SK-N-SH (cell line): ENCODE results near the gene STKLD1. TPM values are rescaled to one million over a fixed set of nuclear protein-coding genes. Genes with fewer than 3 reads are reported as not detected.

Experiments
- CTCF ChIA-PET: fragments of 300-600, 350-600 bp; formaldehyde crosslinking; extraction: SDS; loops from one replicate; lab custom pipeline; 2021; lab: Yijun Ruan, JAX
- POLR2A ChIA-PET: fragments of 350-600 bp; sonication (Branson Sonifier 250); formaldehyde crosslinking; extraction: SDS; loops from one replicate; lab custom pipeline; 2020; ENCODE audit warnings: antibody characterized with exemption, inconsistent platforms; lab: Yijun Ruan, JAX
- DNase-seq: peaks from one replicate; pipeline ENCODE4 v3.0.0; 2012
- H2AFZ ChIP-seq: fragments of 200-600 bp; sonication (generic); 2 replicates; pipeline ENCODE4 v1.8.1; 2016; ENCODE audit warnings: antibody characterized with exemption, mild to moderate bottlenecking, low read depth
- H3F3A ChIP-seq: fragments of 200-600 bp; sonication (generic); replicated peaks from 2 replicates; pipeline ENCODE3; 2016; ENCODE audit warnings: antibody characterized with exemption, mild to moderate bottlenecking; ENCODE audit not compliant: insufficient read depth
- H3K27ac ChIP-seq, 2 experiments: fragments of 200-500 bp in 1 of 2; fragments of 200-600 bp in 1 of 2; sonication (Bioruptor generic) in 1 of 2; sonication (generic), shearing (Covaris generic) in 1 of 2; 2 replicates each; pipeline versions ENCODE4 v1.5.1 to v1.6.1; 2014 to 2016; ENCODE audit warnings: low read depth in 2 of 2, inconsistent platforms in 1 of 2, low read length in 1 of 2, mild to moderate bottlenecking in 1 of 2, mixed read lengths in 1 of 2
- H3K27me3 ChIP-seq: fragments of 200-600 bp; sonication (generic), shearing (Covaris generic); 2 replicates; pipeline ENCODE4 v1.6.1; 2016; ENCODE audit warnings: mixed run types; ENCODE audit not compliant: insufficient read depth
- H3K36me3 ChIP-seq, 2 experiments: fragments of 200-500 bp in 1 of 2; fragments of 200-600 bp in 1 of 2; sonication (Bioruptor generic) in 1 of 2; sonication (generic) in 1 of 2; replicated peaks in 1 of 2; 2 replicates each; pipeline versions ENCODE3 to v1.5.1; 2014 to 2016; ENCODE audit warnings: low read length in 1 of 2, mild to moderate bottlenecking in 1 of 2; ENCODE audit not compliant: insufficient read depth in 2 of 2, control insufficient read depth in 1 of 2
- H3K4me1 ChIP-seq, 2 experiments: fragments of 200-500 bp in 1 of 2; fragments of 200-600 bp in 1 of 2; sonication (Bioruptor generic) in 1 of 2; sonication (generic), shearing (Covaris generic) in 1 of 2; 2 replicates each; pipeline versions ENCODE4 v1.5.1 to v1.6.1; 2014 to 2016; ENCODE audit warnings: low read depth in 1 of 2, low read length in 1 of 2, mixed run types in 1 of 2; ENCODE audit not compliant: insufficient read depth in 2 of 2, control insufficient read depth in 1 of 2
- H3K4me2 ChIP-seq: fragments of 200-600 bp; sonication (generic), shearing (Covaris generic); 2 replicates; pipeline ENCODE4 v1.6.1; 2017; ENCODE audit warnings: mixed run types
- H3K4me3 ChIP-seq, 2 experiments: fragments of 200-500 bp in 1 of 2; fragments of 200-600 bp in 1 of 2; sonication (Bioruptor generic) in 1 of 2; sonication (generic), shearing (Covaris generic) in 1 of 2; 2 replicates each; pipeline versions ENCODE4 v1.5.1 to v1.8.1; 2014 to 2016; ENCODE audit warnings: low read depth in 2 of 2, inconsistent platforms in 1 of 2, low read length in 1 of 2, mild to moderate bottlenecking in 1 of 2, mixed read lengths in 1 of 2, moderate library complexity in 1 of 2
- H3K79me2 ChIP-seq: fragments of 200-600 bp; sonication (generic); 2 replicates; pipeline ENCODE4 v1.8.1; 2017; ENCODE audit warnings: mild to moderate bottlenecking; ENCODE audit not compliant: insufficient read depth
- H3K9ac ChIP-seq: fragments of 200-600 bp; sonication (generic); 2 replicates; pipeline ENCODE4 v1.6.1; 2017; ENCODE audit warnings: mixed run types
- H3K9me2 ChIP-seq: fragments of 200-600 bp; sonication (generic); 2 replicates; pipeline ENCODE4 v1.6.1; 2017; ENCODE audit warnings: mixed run types
- H3K9me3 ChIP-seq: fragments of 200-600 bp; sonication (generic); 2 replicates; pipeline ENCODE4 v1.6.1; 2017; ENCODE audit warnings: mixed run types, mild to moderate bottlenecking, moderate library complexity
- H4K20me1 ChIP-seq: fragments of 200-600 bp; sonication (generic); 2 replicates; pipeline ENCODE4 v1.6.1; 2017; ENCODE audit warnings: mild to moderate bottlenecking, mixed run types; ENCODE audit not compliant: insufficient read depth
- CHD2 ChIP-seq: fragments of 150-350 bp; IDR thresholded peaks from 2 replicates; pipeline ENCODE4 v1.6.1; 2018; ENCODE audit warnings: low read length; ENCODE audit not compliant: partially characterized antibody
- ELF1 ChIP-seq: IDR thresholded peaks from 2 replicates; pipeline ENCODE4 v1.4.0; 2012
- EZH2phosphoT487 ChIP-seq: fragments of 200-600 bp; sonication (generic); IDR thresholded peaks from 2 replicates; pipeline ENCODE4 v1.6.1; 2017; ENCODE audit warnings: low read depth, mixed run types, mild to moderate bottlenecking, antibody characterized with exemption, moderate library complexity, borderline replicate concordance
- FOSL2 ChIP-seq: IDR thresholded peaks from 2 replicates; pipeline ENCODE4 v1.4.0; 2012; ENCODE audit warnings: low read depth, mild to moderate bottlenecking, moderate library complexity, borderline replicate concordance
- FOXJ3 ChIP-seq: sonication (generic); formaldehyde crosslinking; IDR thresholded peaks from 2 replicates; pipeline ENCODE4 v1.5.1; 2020; ENCODE audit warnings: mild to moderate bottlenecking, missing genetic modification reagents
- FOXM1 ChIP-seq: IDR thresholded peaks from 2 replicates; pipeline ENCODE4 v1.4.0; 2012; ENCODE audit warnings: low read depth, mild to moderate bottlenecking
- IRF3 ChIP-seq: fragments of 150-350 bp; IDR thresholded peaks from 2 replicates; pipeline ENCODE4 v1.6.1; 2016; ENCODE audit warnings: mild to moderate bottlenecking, low read depth, low read length
- MXI1 ChIP-seq: IDR thresholded peaks from 2 replicates; pipeline ENCODE4 v1.6.1; 2012; ENCODE audit warnings: mild to moderate bottlenecking, low read depth, low read length, improper control_type of control experiment
- POLR2AphosphoS5 ChIP-seq: IDR thresholded peaks from 2 replicates; pipeline ENCODE4 v1.6.1; 2012; ENCODE audit warnings: low read depth, low read length
- RCOR1 ChIP-seq: fragments of 150-350 bp; IDR thresholded peaks from 2 replicates; pipeline ENCODE4 v1.6.1; 2017; ENCODE audit warnings: antibody characterized with exemption, low read length
- REST ChIP-seq: IDR thresholded peaks from 2 replicates; pipeline ENCODE4 v1.6.1; 2012; ENCODE audit warnings: mild to moderate bottlenecking, low read depth, low read length, moderate library complexity
- SMC3 ChIP-seq: IDR thresholded peaks from 2 replicates; pipeline ENCODE4 v1.6.1; 2012; ENCODE audit warnings: low read depth, low read length, improper control_type of control experiment
- WGBS: methylation state at CpG from one replicate; pipeline ENCODE4 v1.1.6; 2017; ENCODE audit warnings: low lambda C conversion rate; 5-methylcytosine and 5-hydroxymethylcytosine counted together
- polyA plus RNA-seq, 3 experiments: library from polyadenylated mRNA; depleted of rRNA; stranded (reverse); fragments of >200 nt; gene quantifications; 2 replicates each; pipeline ENCODE4 v1.2.3, GENCODE V29; 2012

Gene STKLD1
- polyA plus RNA-seq, 1 of the 3 experiments (the other 2 are of a cell fraction) = 2.3 TPM

GRCh38 chr9:133385452-133385851 is 9.3 kb downstream of the STKLD1 start:
- Histone ChIP-seq H3K27me3 (no peaks in the 10 kb centered on the region), H3K4me1 (no peaks in the 10 kb centered on the region), H3K4me3 (no peak overlapping the region), H3K9me3 (no peaks in the 10 kb centered on the region), H3K4me2 (no peak overlapping the region), H2AFZ (no peak overlapping the region), H3K27ac (no peak overlapping the region), H3K9ac (no peak overlapping the region), H3F3A (no peaks in the 10 kb centered on the region), H4K20me1 (no peaks in the 10 kb centered on the region), H3K9me2 (no peaks in the 10 kb centered on the region), H3K79me2 (no peaks in the 10 kb centered on the region), H3K36me3 (no peaks in the 10 kb centered on the region)
- ChIA-PET POLR2A (interaction anchor here (0.9 kb wide), 1 partner anchor 9 kb away, joined by 3 read pairs; the partner anchor contains the start of gene STKLD1), CTCF (interaction anchor here (1.3 kb wide), 1 partner anchor 101 kb away, joined by 4 read pairs; no protein-coding TSS in a partner anchor)
- WGBS = 83% methylated on average over 12 of the region's 14 CpGs
- no peak for DNase-seq
- TF ChIP-seq ELF1 (no peak), REST (no peak), FOXM1 (no peak), FOXJ3 (CRISPR knock-in tag) (no peak), FOSL2 (no peak), MXI1 (no peak), CHD2 (no peak), IRF3 (no peak), SMC3 (no peak)

- WGBS = 71% methylated on average over 5 of the region's 13 CpGs
- no peaks in the 10 kb centered on the region for H3F3A ChIP-seq
- no peaks in the 10 kb centered on the region for H3K4me1 ChIP-seq
- no peaks in the 10 kb centered on the region for H3K9me3 ChIP-seq
- H2AFZ ChIP-seq = no peak overlapping the region
- H3K27me3 ChIP-seq = no peaks in the 10 kb centered on the region
- no peaks in the 10 kb centered on the region for H3K9me2 ChIP-seq
- H3K4me3 ChIP-seq = no peak overlapping the region
- H4K20me1 ChIP-seq = no peaks in the 10 kb centered on the region
- no peak for DNase-seq
- no peak for TF ChIP-seq POLR2AphosphoS5
- no peak for TF ChIP-seq RCOR1
- TF ChIP-seq EZH2phosphoT487 = no peak
- TF ChIP-seq ELF1 = no peak
- no peak overlapping the region for H3K27ac ChIP-seq
- no peak overlapping the region for H3K4me2 ChIP-seq
- POLR2A ChIA-PET = interaction anchor here (0.7 to 0.9 kb wide), 2 partner anchors 10 to 39 kb away, joined by 3 read pairs; partner anchors contain the start of genes MED22, RPL7A and STKLD1
- no peaks in the 10 kb centered on the region for H3K79me2 ChIP-seq
- CTCF ChIA-PET = interaction anchor here (0.6 to 1.3 kb wide), 3 partner anchors 56 to 1060 kb away, joined by 3 to 6 read pairs (median 3); no protein-coding TSS in a partner anchor
- no peaks in the 10 kb centered on the region for H3K36me3 ChIP-seq
- no peak overlapping the region for H3K9ac ChIP-seq
Observed at GRCh38 chr9:133386338-133386737, 10.2 kb downstream of the STKLD1 start.
